Endothelial cell of umbilical vein (primary cell): ENCODE results near the gene COL4A1. TPM values are rescaled to one million over a fixed set of nuclear protein-coding genes. Genes with fewer than 3 reads are reported as not detected.
A peak's percentile ranks its signal among the peaks of the same experiment; 100 is the strongest.

Source experiments
- BruUV-seq: library from RNA; stranded (reverse); fragments of 400-500 nt; replicated peaks from 2 replicates; lab custom pipeline; 2021; lab: Mats Ljungman, UMichigan
- CTCF ChIA-PET: fragments of 300-600, 350-600 bp; sonication (Branson Sonifier 250); formaldehyde crosslinking; loops from one replicate; lab custom pipeline; 2021; ENCODE audit warnings: antibody characterized with exemption, inconsistent platforms; lab: Charles Lee
- POLR2A ChIA-PET: fragments of 300-600, 350-600 bp; sonication (Branson Sonifier 250); formaldehyde crosslinking; loops from one replicate; lab custom pipeline; 2021; ENCODE audit warnings: antibody characterized with exemption, inconsistent platforms; lab: Charles Lee
- DNase-seq: peaks from one replicate; pipeline ENCODE4 v3.0.0-alpha.2; 2011; ENCODE audit warnings: low read depth, low spot score
- FAIRE-seq: peaks from 2 replicates; lab custom pipeline; 2011; peaks lifted over from hg19 to GRCh38; lab: Jason Lieb, UNC
- H2AFZ ChIP-seq: 2 replicates; pipeline ENCODE4 v1.6.0; 2012; ENCODE audit warnings: low read depth, low read length, control low read depth, inconsistent platforms
- H3K27ac ChIP-seq: 2 replicates; pipeline ENCODE4 v1.5.1; 2011; ENCODE audit warnings: low read depth, mild to moderate bottlenecking, control low read depth, low read length, moderate library complexity; ENCODE audit not compliant: insufficient read depth
- H3K27me3 ChIP-seq, 2 experiments: 2 replicates each; pipeline versions ENCODE4 v1.6.0 to v1.6.1; 2011; ENCODE audit warnings: low read length in 2 of 2, mixed read lengths in 1 of 2; ENCODE audit not compliant: control insufficient read depth in 2 of 2, insufficient read depth in 2 of 2
- H3K36me3 ChIP-seq, 2 experiments: 2 replicates in 1 of 2; 3 replicates in 1 of 2; pipeline ENCODE4 v1.5.1; 2011; ENCODE audit warnings: low read length in 2 of 2, mild to moderate bottlenecking in 1 of 2, moderate library complexity in 1 of 2; ENCODE audit not compliant: control insufficient read depth in 2 of 2, insufficient read depth in 2 of 2; ENCODE audit errors: extremely low read depth in 1 of 2
- H3K4me1 ChIP-seq: 3 replicates; pipeline ENCODE4 v1.5.1; 2011; ENCODE audit warnings: mild to moderate bottlenecking, low read length; ENCODE audit not compliant: control insufficient read depth, insufficient read depth; ENCODE audit errors: extremely low read depth
- H3K4me2 ChIP-seq: 2 replicates; pipeline ENCODE4 v1.6.1; 2011; ENCODE audit warnings: low read length, control low read depth, mixed read lengths; ENCODE audit not compliant: insufficient read depth
- H3K4me3 ChIP-seq, 3 experiments: fragments of 200-600 bp in 1 of 3; sonication (generic), shearing (Covaris generic) in 1 of 3; replicated peaks in 1 of 3; 2 replicates each; pipeline ENCODE4 v1.5.1; 2011 to 2016; ENCODE audit warnings: control low read depth in 3 of 3, low read length in 3 of 3, mild to moderate bottlenecking in 2 of 3, inconsistent platforms in 1 of 3, low read depth in 1 of 3, moderate library complexity in 1 of 3; ENCODE audit not compliant: insufficient read depth in 1 of 3
- H3K79me2 ChIP-seq: 2 replicates; pipeline ENCODE4 v1.6.0; 2012; ENCODE audit warnings: low read length, inconsistent platforms; ENCODE audit not compliant: control insufficient read depth, insufficient read depth
- H3K9ac ChIP-seq: replicated peaks from 2 replicates; pipeline ENCODE3; 2011; ENCODE audit warnings: low read length, control low read depth; ENCODE audit not compliant: insufficient read depth; ENCODE audit errors: extremely low read depth
- H3K9me1 ChIP-seq: replicated peaks from 3 replicates; pipeline ENCODE4 v1.6.0; 2011; ENCODE audit warnings: mild to moderate bottlenecking, low read length; ENCODE audit not compliant: control insufficient read depth, insufficient read depth; ENCODE audit errors: extremely low read depth
- H3K9me3 ChIP-seq: replicated peaks from 2 replicates; pipeline ENCODE4 v1.5.1; 2012; ENCODE audit warnings: low read length, inconsistent platforms; ENCODE audit not compliant: control insufficient read depth, insufficient read depth
- H4K20me1 ChIP-seq: replicated peaks from 2 replicates; pipeline ENCODE3; 2011; ENCODE audit warnings: mild to moderate bottlenecking, low read length; ENCODE audit not compliant: control insufficient read depth, insufficient read depth; ENCODE audit errors: extremely low read depth
- EZH2 ChIP-seq: IDR thresholded peaks from 2 replicates; pipeline ENCODE4 v1.6.1; 2012; ENCODE audit warnings: borderline replicate concordance, low read depth, mild to moderate bottlenecking, moderate library complexity, low read length, inconsistent platforms; ENCODE audit not compliant: severe bottlenecking
- FOS ChIP-seq: IDR thresholded peaks from 2 replicates; pipeline ENCODE4 v1.6.1; 2011; ENCODE audit warnings: mild to moderate bottlenecking, low read length, moderate library complexity, borderline replicate concordance; ENCODE audit not compliant: insufficient read depth
- GATA2 ChIP-seq: IDR thresholded peaks from 2 replicates; pipeline ENCODE4 v1.7.0; 2011; ENCODE audit warnings: low read depth, mild to moderate bottlenecking, moderate library complexity, mixed read lengths, low read length; ENCODE audit not compliant: insufficient read length, insufficient read depth
- JUN ChIP-seq: IDR thresholded peaks from 2 replicates; pipeline ENCODE4 v1.6.1; 2011; ENCODE audit warnings: borderline replicate concordance, low read depth; ENCODE audit not compliant: insufficient read length, insufficient read depth
- MAX ChIP-seq: IDR thresholded peaks from 2 replicates; pipeline ENCODE4 v1.6.1; 2011; ENCODE audit not compliant: insufficient read depth, insufficient read length
- MYC ChIP-seq: IDR thresholded peaks from one replicate; pipeline ENCODE4 v1.6.1; 2011; ENCODE audit warnings: mild to moderate bottlenecking, low read depth, low read length
- POLR2A ChIP-seq: IDR thresholded peaks from 2 replicates; pipeline ENCODE4 v1.6.1; 2012; ENCODE audit warnings: low read depth, mild to moderate bottlenecking, control low read depth, low read length
- POLR2AphosphoS5 ChIP-seq: IDR thresholded peaks from 2 replicates; pipeline ENCODE4 v1.6.1; 2012; ENCODE audit warnings: low read depth, mild to moderate bottlenecking, control low read depth, low read length, moderate library complexity; ENCODE audit not compliant: insufficient read depth
- dilution Hi-C: fragments of 300-500 bp; cut with MboI; formaldehyde crosslinking; loops from one replicate; pipeline ENCODE4 v1.15.0; 2019; ENCODE audit warnings: low sequenced_read_pairs; ENCODE audit not compliant: extremely low pct_ligation_motif_present
- intact Hi-C: fragments of 100-400 bp; cut with micrococcal nuclease; formaldehyde crosslinking; loops from one replicate; pipeline ENCODE4 v1.10.0; 2022
- polyA plus RNA-seq, 4 experiments: library from polyadenylated mRNA; depleted of rRNA in 3 of 4; stranded (reverse) in 3 of 4; unstranded in 1 of 4; fragments of >200 nt; gene quantifications; 2 replicates each; pipeline versions ENCODE4 v1.2.1 to v1.2.3, GENCODE V29; 2011 to 2012; ENCODE audit warnings: missing spikeins in 1 of 4
- total RNA-seq: library from RNA; stranded (reverse); gene quantifications from 2 replicates; pipeline ENCODE4 v1.2.3, GENCODE V29; 2021
- TF ChIP-seq, protein P1 (sequence below), 2 donors: IDR thresholded peaks; 1 replicate in 1 of 2; 2 replicates in 1 of 2; pipeline ENCODE4 v1.5.1; 2011; ENCODE audit warnings: low read length in 2 of 2, mild to moderate bottlenecking in 2 of 2, moderate library complexity in 2 of 2, control low read depth in 1 of 2, inconsistent platforms in 1 of 2, low read depth in 1 of 2; ENCODE audit not compliant: insufficient read depth in 1 of 2; ENCODE audit errors: extremely low read depth in 1 of 2

COL4A1 gene
- total and polyA plus RNA-seq, 2 donors (not counting 3 experiments of a cell fraction or from before 2014, with no cell fraction given): 384 to 1,119 TPM

DNA sequence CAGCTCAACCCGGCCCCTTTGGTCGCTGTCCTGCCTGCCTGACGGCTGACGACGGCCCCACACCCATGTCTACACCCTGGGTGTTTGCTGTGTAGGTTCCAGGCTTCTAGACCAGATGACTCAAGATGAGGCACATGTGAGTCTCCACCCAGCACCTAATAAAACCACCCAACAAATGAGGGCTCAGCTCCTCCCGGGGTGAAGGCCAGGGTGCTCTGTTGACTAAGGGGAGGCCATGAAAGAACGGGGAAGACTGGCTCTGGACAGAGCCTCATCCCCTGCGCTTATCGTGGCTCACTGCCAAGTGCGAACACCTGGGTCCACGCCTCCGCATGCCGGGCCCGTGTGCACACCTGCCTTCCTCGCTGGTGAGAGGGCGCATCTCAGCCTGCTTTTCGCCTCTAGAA, 39.7 kb upstream of the COL4A1 start:
- ChIA-PET CTCF (interaction anchor here (2.1 kb wide), 1 partner anchor 38 kb away, joined by 8 read pairs; no protein-coding TSS in a partner anchor), POLR2A (no interaction called here)
- H3K4me3 ChIP-seq: no peak overlapping the region
- H3K9me1 ChIP-seq: no peaks in the 10 kb centered on the region
- no peak overlapping the region for H2AFZ ChIP-seq
- no peak overlapping the region for H3K4me2 ChIP-seq
- TF ChIP-seq POLR2A: no peak
- TF ChIP-seq MYC: no peak
- TF ChIP-seq EZH2: no peak
- FAIRE-seq (no peak), DNase-seq (no peak)
- H3K79me2 ChIP-seq: peaks cover 48% of the 10 kb centered on the region
- no TSS peak for BruUV-seq
- no peak overlapping the region for H3K9ac ChIP-seq
- H3K4me1 ChIP-seq: peaks cover 43% of the 10 kb centered on the region
- H3K27ac ChIP-seq: peak overlapping the region; percentile 61
- dilution Hi-C loops (no loop called here), intact Hi-C loops (loop anchor here (10.0 kb wide), 1 partner anchor 368 kb away; the partner anchor contains the start of gene ING1)
- peaks cover 0 to 2% of the 10 kb centered on the region in 2 experiments for H3K27me3 ChIP-seq
- H3K9me3 ChIP-seq: no peaks in the 10 kb centered on the region
- peaks cover 4% of the 10 kb centered on the region for H4K20me1 ChIP-seq
- peaks cover 0 to 3% of the 10 kb centered on the region in 2 experiments for H3K36me3 ChIP-seq

- intact Hi-C loops (loop anchor here (10.0 kb wide), 1 partner anchor 369 kb away; the partner anchor contains the start of gene ING1), dilution Hi-C loops (no loop called here)
- H4K20me1 ChIP-seq: peaks cover 4% of the 10 kb centered on the region
- H3K4me2 ChIP-seq: no peak overlapping the region
- H3K27ac ChIP-seq: no peak overlapping the region
- no peak overlapping the region for H3K4me3 ChIP-seq
- no peaks in the 10 kb centered on the region for H3K9me3 ChIP-seq
- peaks cover 0 to 2% of the 10 kb centered on the region in 2 experiments for H3K27me3 ChIP-seq
- DNase-seq (no peak), FAIRE-seq (no peak)
- H3K9ac ChIP-seq: no peak overlapping the region
- POLR2A ChIA-PET: no interaction called here
- no TSS peak for BruUV-seq
- peaks cover 48% of the 10 kb centered on the region for H3K79me2 ChIP-seq
- no peak for TF ChIP-seq POLR2A
- TF ChIP-seq GATA2: no peak
- no peak for TF ChIP-seq FOS
- TF ChIP-seq MAX: no peak
- no peak for TF ChIP-seq POLR2AphosphoS5
- TF ChIP-seq, protein P1, sequence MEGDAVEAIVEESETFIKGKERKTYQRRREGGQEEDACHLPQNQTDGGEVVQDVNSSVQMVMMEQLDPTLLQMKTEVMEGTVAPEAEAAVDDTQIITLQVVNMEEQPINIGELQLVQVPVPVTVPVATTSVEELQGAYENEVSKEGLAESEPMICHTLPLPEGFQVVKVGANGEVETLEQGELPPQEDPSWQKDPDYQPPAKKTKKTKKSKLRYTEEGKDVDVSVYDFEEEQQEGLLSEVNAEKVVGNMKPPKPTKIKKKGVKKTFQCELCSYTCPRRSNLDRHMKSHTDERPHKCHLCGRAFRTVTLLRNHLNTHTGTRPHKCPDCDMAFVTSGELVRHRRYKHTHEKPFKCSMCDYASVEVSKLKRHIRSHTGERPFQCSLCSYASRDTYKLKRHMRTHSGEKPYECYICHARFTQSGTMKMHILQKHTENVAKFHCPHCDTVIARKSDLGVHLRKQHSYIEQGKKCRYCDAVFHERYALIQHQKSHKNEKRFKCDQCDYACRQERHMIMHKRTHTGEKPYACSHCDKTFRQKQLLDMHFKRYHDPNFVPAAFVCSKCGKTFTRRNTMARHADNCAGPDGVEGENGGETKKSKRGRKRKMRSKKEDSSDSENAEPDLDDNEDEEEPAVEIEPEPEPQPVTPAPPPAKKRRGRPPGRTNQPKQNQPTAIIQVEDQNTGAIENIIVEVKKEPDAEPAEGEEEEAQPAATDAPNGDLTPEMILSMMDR (IDR thresholded peaks at IDR 0.05; ENCODE audit: extremely low read depth in 1 of 2, insufficient read depth in 1 of 2, low read depth in 1 of 2, low read length in 2 of 2): no peak
- TF ChIP-seq EZH2: no peak
- TF ChIP-seq JUN: no peak
- no peak for TF ChIP-seq MYC
- CTCF ChIA-PET: no interaction called here
- peaks cover 49% of the 10 kb centered on the region for H3K4me1 ChIP-seq
- peaks cover 0 to 3% of the 10 kb centered on the region in 2 experiments for H3K36me3 ChIP-seq
- no peaks in the 10 kb centered on the region for H3K9me1 ChIP-seq
- H2AFZ ChIP-seq: no peak overlapping the region
These were observed 38.7 kb upstream of the COL4A1 start for GRCh38 chr13:110345701-110346100.
